H1 (cell line): ENCODE data around the gene CDC73. TPM values are rescaled to one million over a fixed set of nuclear protein-coding genes. Genes with fewer than 3 reads are reported as not detected.

Experiments
- CTCF ChIA-PET: fragments of 300-600 bp; sonication (Branson Sonifier 250); formaldehyde crosslinking; loops from one replicate; lab custom pipeline; 2021; ENCODE audit not compliant: partially characterized antibody; lab: Charles Lee
- POLR2A ChIA-PET: fragments of 300-600 bp; sonication (Branson Sonifier 250); formaldehyde crosslinking; loops from one replicate; lab custom pipeline; 2021; ENCODE audit warnings: inconsistent platforms; ENCODE audit not compliant: partially characterized antibody; lab: Charles Lee
- DNase-seq, 2 experiments: peaks; one replicate each; pipeline versions ENCODE4 v3.0.0 to v3.0.0-alpha.2; 2010 to 2022; ENCODE audit warnings: low spot score in 2 of 2, low read depth in 1 of 2, mixed read lengths in 1 of 2
- FAIRE-seq: peaks from 2 replicates; lab custom pipeline; 2011; peaks lifted over from hg19 to GRCh38; lab: Jason Lieb, UNC
- H2AFZ ChIP-seq: 2 replicates; pipeline ENCODE4 v1.8.1; 2012; ENCODE audit warnings: low read length, inconsistent platforms
- H2AK5ac ChIP-seq: 2 replicates; pipeline ENCODE4 v1.6.1; 2013; ENCODE audit warnings: low read depth, low read length
- H2BK120ac ChIP-seq: replicated peaks from 2 replicates; pipeline ENCODE3; 2013; ENCODE audit warnings: low read depth, low read length, inconsistent platforms
- H2BK12ac ChIP-seq: 2 replicates; pipeline ENCODE4 v1.6.1; 2013; ENCODE audit warnings: low read depth, low read length
- H2BK15ac ChIP-seq: 2 replicates; pipeline ENCODE4 v1.6.1; 2013; ENCODE audit warnings: low read length
- H2BK20ac ChIP-seq: 2 replicates; pipeline ENCODE4 v1.6.1; 2013; ENCODE audit warnings: low read length
- H2BK5ac ChIP-seq: 2 replicates; pipeline ENCODE4 v1.6.1; 2013; ENCODE audit warnings: low read depth, low read length
- H3K14ac ChIP-seq: 2 replicates; pipeline ENCODE4 v1.6.1; 2013; ENCODE audit warnings: inconsistent platforms; ENCODE audit not compliant: insufficient read length
- H3K18ac ChIP-seq: 2 replicates; pipeline ENCODE4 v1.6.1; 2013; ENCODE audit warnings: low read length; ENCODE audit errors: extremely low read depth
- H3K23ac ChIP-seq: 2 replicates; pipeline ENCODE4 v1.6.1; 2013; ENCODE audit warnings: inconsistent platforms; ENCODE audit not compliant: insufficient read length
- H3K23me2 ChIP-seq: 2 replicates; pipeline ENCODE4 v1.6.1; 2013; ENCODE audit warnings: low read depth, low read length
- H3K27ac ChIP-seq: 2 replicates; pipeline ENCODE4 v1.6.1; 2011; ENCODE audit warnings: low read depth, low read length, inconsistent platforms
- H3K27me3 ChIP-seq, 4 experiments: replicated peaks in 1 of 4; 1 replicate in 1 of 4; 2 replicates in 3 of 4; pipeline versions ENCODE4 v1.6.1 to v1.8.1; 2011 to 2013; ENCODE audit warnings: low read length in 3 of 4, mild to moderate bottlenecking in 3 of 4, inconsistent platforms in 2 of 4, mixed read lengths in 2 of 4, moderate library complexity in 1 of 4; ENCODE audit not compliant: control insufficient read depth in 3 of 4, insufficient read depth in 3 of 4; ENCODE audit errors: extremely low read depth in 1 of 4
- H3K36me3 ChIP-seq, 4 experiments: 2 replicates each; pipeline versions ENCODE4 v1.6.1 to v1.8.1; 2011 to 2013; ENCODE audit warnings: mild to moderate bottlenecking in 4 of 4, low read length in 3 of 4, moderate library complexity in 2 of 4, control low read depth in 1 of 4, inconsistent platforms in 1 of 4; ENCODE audit not compliant: insufficient read depth in 4 of 4, control insufficient read depth in 2 of 4
- H3K4ac ChIP-seq: replicated peaks from 2 replicates; pipeline ENCODE3; 2013; ENCODE audit warnings: low read length, low read depth, mixed read lengths, inconsistent platforms; ENCODE audit not compliant: insufficient read length
- H3K4me1 ChIP-seq, 4 experiments: replicated peaks in 1 of 4; 1 replicate in 1 of 4; 2 replicates in 3 of 4; pipeline versions ENCODE4 v1.6.1 to v1.8.1; 2011 to 2013; ENCODE audit warnings: low read length in 3 of 4, inconsistent platforms in 2 of 4, mixed read lengths in 1 of 4; ENCODE audit not compliant: insufficient read depth in 4 of 4, control insufficient read depth in 3 of 4
- H3K4me2 ChIP-seq, 2 experiments: 2 replicates each; pipeline versions ENCODE4 v1.6.1 to v1.8.1; 2011 to 2013; ENCODE audit warnings: low read depth in 2 of 2, low read length in 2 of 2, control low read depth in 1 of 2, inconsistent platforms in 1 of 2, mild to moderate bottlenecking in 1 of 2; ENCODE audit not compliant: insufficient read depth in 1 of 2
- H3K4me3 ChIP-seq, 4 experiments: fragments of 200-600, 300-600 bp in 1 of 4; sonication (generic), shearing (Covaris generic), sonication (Bioruptor Twin) in 1 of 4; 2 replicates each; pipeline versions ENCODE4 v1.5.1 to v1.8.1; 2011 to 2016; ENCODE audit warnings: low read length in 4 of 4, low read depth in 3 of 4, control low read depth in 2 of 4, inconsistent platforms in 2 of 4, mild to moderate bottlenecking in 2 of 4, mixed read lengths in 1 of 4, moderate library complexity in 1 of 4; ENCODE audit not compliant: insufficient read depth in 2 of 4; ENCODE audit errors: extremely low read depth in 1 of 4
- H3K56ac ChIP-seq: replicated peaks from 2 replicates; pipeline ENCODE3; 2013; ENCODE audit warnings: low read depth, mild to moderate bottlenecking, mixed read lengths, low read length, inconsistent platforms; ENCODE audit not compliant: insufficient read length
- H3K79me1 ChIP-seq: 2 replicates; pipeline ENCODE4 v1.6.1; 2013; ENCODE audit warnings: low read depth, low read length, control low read depth
- H3K79me2 ChIP-seq, 2 experiments: 2 replicates each; pipeline versions ENCODE4 v1.6.1 to v1.8.1; 2012 to 2013; ENCODE audit warnings: low read length in 2 of 2, mild to moderate bottlenecking in 2 of 2, inconsistent platforms in 1 of 2; ENCODE audit not compliant: insufficient read depth in 2 of 2, control insufficient read depth in 1 of 2
- H3K9ac ChIP-seq, 4 experiments: replicated peaks in 1 of 4; 1 replicate in 1 of 4; 2 replicates in 3 of 4; pipeline versions ENCODE4 v1.6.1 to v1.8.1; 2011 to 2013; ENCODE audit warnings: low read depth in 3 of 4, low read length in 3 of 4, control low read depth in 2 of 4, mild to moderate bottlenecking in 2 of 4, moderate library complexity in 2 of 4, inconsistent platforms in 1 of 4; ENCODE audit errors: extremely low read depth in 1 of 4
- H3K9me3 ChIP-seq, 2 experiments: 2 replicates each; pipeline versions ENCODE4 v1.6.1 to v1.8.1; 2012 to 2013; ENCODE audit warnings: mild to moderate bottlenecking in 2 of 2, moderate library complexity in 2 of 2, control low read depth in 1 of 2, inconsistent platforms in 1 of 2, low read depth in 1 of 2, low read length in 1 of 2, mixed read lengths in 1 of 2; ENCODE audit not compliant: insufficient read depth in 2 of 2
- H4K20me1 ChIP-seq, 2 experiments: replicated peaks in 1 of 2; 2 replicates each; pipeline versions ENCODE3 to v1.8.1; 2011 to 2013; ENCODE audit warnings: inconsistent platforms in 2 of 2, low read length in 2 of 2, mild to moderate bottlenecking in 1 of 2; ENCODE audit not compliant: insufficient read depth in 2 of 2, control insufficient read depth in 1 of 2
- H4K5ac ChIP-seq: 2 replicates; pipeline ENCODE4 v1.6.1; 2013; ENCODE audit warnings: low read length, low read depth, mixed read lengths, inconsistent platforms; ENCODE audit not compliant: insufficient read length
- H4K8ac ChIP-seq: 2 replicates; pipeline ENCODE4 v1.8.0; 2013; ENCODE audit warnings: mild to moderate bottlenecking, moderate library complexity, low read length, inconsistent platforms; ENCODE audit not compliant: insufficient read depth; ENCODE audit errors: extremely low read depth
- H4K91ac ChIP-seq: replicated peaks from 2 replicates; pipeline ENCODE3; 2013; ENCODE audit warnings: low read length, mixed read lengths, inconsistent platforms; ENCODE audit not compliant: insufficient read length
- RAD21 ChIP-seq, 2 experiments: IDR thresholded peaks in 1 of 2; conservative IDR thresholded peaks in 1 of 2; 2 replicates each; pipeline ENCODE4 v1.6.1; 2011; ENCODE audit warnings: low read depth in 2 of 2, low read length in 2 of 2, improper control_type of control experiment in 1 of 2, inconsistent platforms in 1 of 2, mild to moderate bottlenecking in 1 of 2, moderate library complexity in 1 of 2
- SAP30 ChIP-seq: fragments of 300-600 bp; sonication (generic); IDR thresholded peaks from 2 replicates; pipeline ENCODE4 v1.7.1; 2012; ENCODE audit warnings: low read length, moderate library complexity, mild to moderate bottlenecking, inconsistent platforms; ENCODE audit not compliant: insufficient read depth, insufficient replicate concordance
- polyA plus RNA-seq, 7 experiments: library from polyadenylated mRNA; depleted of rRNA in 3 of 7; stranded (reverse) in 5 of 7; unstranded in 2 of 7; fragments of >200 nt in 5 of 7; fragments of 200-250 nt in 2 of 7; gene quantifications; 1 replicate in 5 of 7; 2 replicates in 1 of 7; 4 replicates in 1 of 7; pipeline versions ENCODE4 v1.2.1 to v1.2.3, GENCODE V29; 2011 to 2013; ENCODE audit warnings: missing spikeins in 2 of 7, mixed read lengths in 2 of 7
- total RNA-seq: library from RNA; stranded (reverse); fragmentation: NEBNext Ultra II Directional; extraction: Animal tissue kit (Norgen Biotek cat#: 25700); gene quantifications from 2 replicates; pipeline ENCODE4 v1.2.1, GENCODE V29; 2021

CDC73 gene
- total and polyA plus RNA-seq, 2 of the 8 experiments (the other 6 are each of a cell fraction or from before 2014, with no cell fraction given) = 9.8 to 64.0 TPM

GRCh38 chr1:193190096-193190744 lies 68.4 kb downstream of the CDC73 start:
- H3K23me2 ChIP-seq = no peaks in the 10 kb centered on the region
- no peak overlapping the region for H3K4me3 ChIP-seq
- no peaks in the 10 kb centered on the region for H3K27me3 ChIP-seq
- DNase-seq (no peak), FAIRE-seq (no peak)
- H2BK5ac ChIP-seq = no peak overlapping the region
- H4K20me1 ChIP-seq = peaks cover 3 to 4% of the 10 kb centered on the region in 2 experiments
- H3K4me1 ChIP-seq = no peaks in the 10 kb centered on the region; a peak in 1 of 7 replicates
- no peak overlapping the region for H3K4ac ChIP-seq
- peak; percentile 15 to 20; a peak in 2 of 4 replicates for TF ChIP-seq RAD21 (IDR thresholded peaks at IDR 0.05 in 1 of 2, conservative IDR thresholded peaks at IDR 0.05 in 1 of 2; ENCODE audit: low read depth in 2 of 2, low read length in 2 of 2)
- no peak for TF ChIP-seq SAP30
- H2AFZ ChIP-seq = no peak overlapping the region
- H2BK120ac ChIP-seq = no peak overlapping the region
- H3K4me2 ChIP-seq = no peak overlapping the region
- H3K27ac ChIP-seq = no peak overlapping the region
- H3K9ac ChIP-seq = no peak overlapping the region
- no peak overlapping the region for H2BK20ac ChIP-seq
- peaks cover 0 to 77% of the 10 kb centered on the region in 2 experiments; a peak in 3 of 4 replicates for H3K79me2 ChIP-seq
- H3K36me3 ChIP-seq = peaks cover 0 to 15% (median 7%) of the 10 kb centered on the region in 4 experiments; a peak in 2 of 8 replicates
- peaks cover 14 to 15% of the 10 kb centered on the region in 2 experiments for H3K9me3 ChIP-seq
- H3K79me1 ChIP-seq = no peaks in the 10 kb centered on the region
- H3K23ac ChIP-seq = no peak overlapping the region
- no peak overlapping the region for H4K5ac ChIP-seq
- POLR2A ChIA-PET = no interaction called here
- no peak overlapping the region for H3K18ac ChIP-seq
- no peak overlapping the region for H4K8ac ChIP-seq
- CTCF ChIA-PET = interaction anchor here (0.7 to 2.6 kb wide), 3 partner anchors 9 to 86 kb away, joined by 3 to 10 read pairs (median 3); no protein-coding TSS in a partner anchor
- H2BK12ac ChIP-seq = no peak overlapping the region
- H2AK5ac ChIP-seq = no peak overlapping the region
- no peak overlapping the region for H3K14ac ChIP-seq
- no peak overlapping the region for H2BK15ac ChIP-seq
- no peak overlapping the region for H4K91ac ChIP-seq
- H3K56ac ChIP-seq = no peak overlapping the region
